ENCODE results near the gene HADHA.

GRCh38 chr2:26189123-26189522 is 55.3 kb downstream of the HADHA start:
- TF ChIP-seq POLR2A (IDR thresholded peaks at IDR 0.05; ENCODE audit: low read depth, low read length) (no peak), PAX5 (IDR thresholded peaks at IDR 0.05; ENCODE audit: insufficient read depth, low read length, severe bottlenecking) (no peak), SPI1 (IDR thresholded peaks at IDR 0.05; ENCODE audit: low read depth, low read length) (no peak), TAF1 (IDR thresholded peaks at IDR 0.05; ENCODE audit: low read depth, low read length) (no peak)

Measured in GM12891 (cell line).